Stimulated activated CD4-positive, alpha-beta T cell treated with anti-CD3 and anti-CD28 coated beads, Interleukin-2, amount 100 ng/mL, for 48 hours (primary cell): ENCODE data around the gene PLXDC1.
"Not testable (repeated sequence)": the region's sequence is repeated elsewhere in the genome, so short reads cannot be mapped to it uniquely, and the experiment has no call there.

Source experiments
- DNase-seq, 2 donors: peaks; one replicate each; pipeline ENCODE4 v3.0.0-alpha.2; 2020

PLXDC1 gene

GRCh38 chr17:39057701-39058206 is 93.7 kb downstream of the PLXDC1 start:
- no peak for DNase-seq

GRCh38 chr17:39054111-39054645 is 97.3 kb downstream of the PLXDC1 start:
- DNase-seq: no peak

DNA sequence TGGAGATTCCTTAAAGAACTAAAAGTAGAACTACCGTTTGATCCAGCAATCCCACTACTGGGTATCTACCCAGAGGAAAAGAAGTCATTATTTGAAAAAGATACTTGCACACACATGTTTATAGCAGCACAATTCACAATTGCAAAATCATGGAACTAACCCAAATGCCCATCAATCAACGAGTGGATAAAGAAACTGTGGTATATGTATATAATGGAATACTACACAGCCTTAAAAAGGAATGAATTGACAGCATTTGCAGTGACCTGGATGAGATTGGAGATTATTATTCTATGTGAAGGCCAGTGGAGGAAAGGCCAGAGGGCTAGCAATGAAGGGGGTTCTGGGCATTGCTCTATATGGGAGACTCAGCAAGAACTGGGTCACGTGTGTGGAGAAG is 99.0 kb downstream of the PLXDC1 start:
- DNase-seq: not testable (repeated sequence)

DNA sequence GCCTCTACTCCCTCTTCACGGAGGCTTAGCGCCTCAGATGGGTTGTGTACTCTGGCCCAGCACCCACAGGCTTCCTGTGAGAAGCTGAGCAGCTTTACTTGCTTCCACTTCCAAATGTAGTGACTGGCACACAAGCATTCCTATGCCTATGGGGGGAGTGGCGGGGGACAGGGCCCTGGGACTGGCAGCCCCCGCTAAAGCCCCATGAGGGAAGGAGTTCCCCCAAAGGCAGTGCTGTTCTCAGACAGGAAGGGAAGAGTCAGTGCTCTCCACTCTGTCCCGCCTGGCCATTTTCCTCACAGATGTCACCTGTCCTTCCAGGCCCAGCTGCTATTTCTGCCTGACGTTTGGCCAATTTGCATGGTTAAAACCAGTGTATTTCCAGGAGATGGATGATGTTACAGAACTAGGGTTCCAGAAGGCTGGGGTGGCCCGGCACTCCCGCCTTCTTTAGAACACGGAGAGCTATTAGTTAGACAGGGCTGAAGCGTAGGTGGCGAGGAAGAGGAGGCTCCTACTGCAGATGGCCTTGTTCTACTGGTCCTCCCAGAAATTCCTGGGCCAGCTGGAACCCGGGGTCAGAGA is 100.3 kb downstream of the PLXDC1 start:
- DNase-seq: no peak

- DNase-seq: no peak
Measured at GRCh38 chr17:39045948-39046679, 105.3 kb downstream of the PLXDC1 start.

DNA sequence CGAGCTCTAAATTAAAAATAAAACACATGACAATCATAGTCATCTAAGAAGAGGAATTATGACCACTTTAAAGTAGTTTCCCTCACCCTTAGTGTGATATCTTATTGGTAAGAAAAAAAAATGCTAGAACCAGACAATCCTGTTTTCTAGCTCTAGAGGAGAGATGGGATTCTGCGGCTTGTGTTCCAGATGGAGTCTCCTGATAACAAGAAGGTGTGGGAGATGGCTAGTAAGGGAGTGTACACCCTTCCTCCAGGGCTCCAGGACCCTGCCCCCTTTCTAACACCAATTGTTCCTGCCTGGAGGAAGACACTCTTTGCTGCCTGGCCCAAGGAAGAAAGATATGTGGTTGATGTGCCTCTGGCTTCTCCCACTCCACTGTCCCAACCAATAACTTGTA is 115.4 kb downstream of the PLXDC1 start:
- no peak for DNase-seq

DNA sequence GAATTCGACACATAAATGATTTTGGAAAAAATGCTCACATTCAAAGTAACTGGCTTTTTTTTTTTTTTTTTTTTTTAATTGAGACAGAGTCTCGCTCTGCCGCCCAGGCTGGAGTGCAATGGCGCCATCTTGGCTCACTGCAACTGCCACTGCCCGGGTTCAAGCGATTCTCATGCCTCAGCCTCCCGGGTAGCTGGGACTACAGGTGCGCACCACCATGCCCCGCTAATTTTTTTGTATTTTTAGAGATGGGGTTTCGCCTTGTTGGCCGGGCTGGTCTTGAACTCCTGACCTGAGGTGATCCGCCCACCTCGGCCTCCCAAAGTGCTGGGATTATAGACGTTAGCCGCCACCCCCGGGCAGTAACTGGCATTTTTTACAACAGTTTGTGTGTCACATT is 115.9 kb downstream of the PLXDC1 start:
- not testable (repeated sequence) for DNase-seq

DNA sequence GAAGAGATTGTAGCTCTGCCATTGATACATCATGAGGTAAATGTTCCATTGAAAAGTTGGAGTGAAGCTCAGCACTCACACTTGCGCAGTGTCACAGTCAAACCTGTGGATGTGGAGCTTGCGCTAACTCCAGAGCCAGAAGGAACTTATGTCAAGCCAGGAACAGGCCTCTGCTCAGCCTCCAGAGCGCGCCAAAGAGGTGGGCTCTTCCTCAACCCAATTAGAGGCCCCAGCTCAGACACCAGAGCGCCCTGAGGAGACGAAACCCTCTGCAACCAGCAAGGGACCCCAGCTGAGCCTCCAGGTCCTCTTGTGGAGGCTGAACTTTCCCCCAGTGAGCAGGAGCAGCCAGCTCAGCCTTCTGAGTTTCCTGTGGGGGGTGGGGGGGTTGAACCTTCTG is 122.7 kb downstream of the PLXDC1 start:
- no peak for DNase-seq

- DNase-seq: no peak
Measured at GRCh38 chr17:39027455-39028035, 123.9 kb downstream of the PLXDC1 start.

- DNase-seq: no peak
Measured at GRCh38 chr17:39026980-39027451, 124.4 kb downstream of the PLXDC1 start.

DNA sequence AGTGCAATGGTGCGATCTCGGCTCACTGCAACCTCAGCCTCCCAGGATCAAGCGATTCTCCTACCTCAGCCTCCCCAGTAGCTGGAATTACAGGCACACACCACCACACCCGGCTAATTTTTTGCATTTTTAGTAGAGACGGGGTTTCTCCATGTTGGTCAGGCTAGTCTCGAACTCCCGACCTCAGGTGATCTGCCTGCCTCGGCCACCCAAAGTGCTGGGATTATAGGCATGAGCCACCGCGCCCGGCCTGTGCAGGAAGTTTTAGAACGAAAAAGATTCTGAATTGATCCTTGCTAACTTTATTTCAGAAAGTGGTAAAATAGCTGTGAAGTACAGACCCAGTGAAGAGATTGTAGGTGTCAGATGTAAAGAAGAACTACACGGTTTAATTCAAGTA is 125.1 kb downstream of the PLXDC1 start:
- DNase-seq: not testable (repeated sequence)

GRCh38 chr17:39022924-39023323 is 128.5 kb downstream of the PLXDC1 start:
- DNase-seq: no peak

DNA sequence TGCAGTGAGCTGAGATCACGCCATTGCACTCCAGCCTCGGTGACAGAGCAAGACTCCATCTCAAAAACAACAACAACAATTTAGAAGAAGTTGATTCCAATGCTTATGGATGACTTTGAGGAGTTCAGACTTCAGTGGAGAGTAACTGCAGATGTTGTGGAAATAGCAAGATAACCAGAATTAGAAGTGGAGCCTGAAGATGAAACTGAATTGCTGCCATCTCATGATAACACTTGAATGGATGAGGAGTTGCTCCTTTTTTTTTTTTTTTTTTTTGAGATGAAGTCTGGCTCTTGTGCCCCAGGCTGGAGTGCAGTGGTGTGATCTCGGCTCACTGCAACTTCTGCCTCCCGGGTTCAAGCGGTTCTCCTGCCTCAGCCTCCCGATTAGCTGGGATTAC is 131.4 kb downstream of the PLXDC1 start:
- DNase-seq: not testable (repeated sequence)

DNA sequence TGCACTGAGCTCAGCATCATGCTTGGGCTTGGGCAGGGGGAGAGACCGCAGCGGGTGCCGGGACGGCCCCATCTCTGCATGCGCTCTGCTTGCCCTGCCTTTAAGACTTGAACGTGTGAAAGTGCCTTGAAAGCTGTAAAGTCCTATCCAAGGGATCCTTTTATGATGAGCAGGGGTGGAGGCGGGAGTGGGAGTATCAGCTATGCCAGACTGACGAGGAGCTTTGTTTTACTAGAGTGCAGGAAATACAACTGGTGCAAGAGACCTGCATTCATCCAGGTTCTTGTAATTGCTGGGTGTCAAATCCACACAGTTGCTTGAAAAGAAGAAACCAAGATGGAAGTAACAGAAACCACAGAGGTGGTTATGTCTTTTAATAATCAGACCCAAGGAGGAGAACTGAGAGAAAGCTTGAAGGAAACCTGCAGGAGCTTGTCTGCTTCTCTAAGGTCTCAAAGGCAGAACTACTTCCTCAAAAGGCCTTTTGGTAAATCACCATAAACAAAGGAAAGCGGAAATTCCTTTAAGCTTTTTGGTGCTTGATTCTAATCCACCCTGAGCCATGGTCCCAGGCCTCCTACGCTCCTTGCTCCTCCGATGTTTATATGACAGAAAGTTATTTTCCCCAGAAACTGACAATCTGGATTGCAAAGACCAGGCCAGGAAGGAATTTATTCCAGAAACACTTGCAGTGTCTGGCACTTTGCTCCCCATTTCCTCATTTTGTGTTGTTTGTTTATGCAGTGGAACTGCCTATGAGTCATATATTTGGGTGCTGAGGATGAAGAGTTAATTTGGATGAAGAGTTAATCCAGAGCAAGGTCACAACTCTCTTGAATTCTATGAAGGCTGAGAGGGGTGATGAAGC is 132.9 kb downstream of the PLXDC1 start:
- DNase-seq: peak in 1 of 2 donors; percentile 26

- no peak for DNase-seq
Measured at GRCh38 chr17:39016193-39017153, 135.0 kb downstream of the PLXDC1 start.

- no peak for DNase-seq
Measured at GRCh38 chr17:39015546-39015935, 135.9 kb downstream of the PLXDC1 start.

DNA sequence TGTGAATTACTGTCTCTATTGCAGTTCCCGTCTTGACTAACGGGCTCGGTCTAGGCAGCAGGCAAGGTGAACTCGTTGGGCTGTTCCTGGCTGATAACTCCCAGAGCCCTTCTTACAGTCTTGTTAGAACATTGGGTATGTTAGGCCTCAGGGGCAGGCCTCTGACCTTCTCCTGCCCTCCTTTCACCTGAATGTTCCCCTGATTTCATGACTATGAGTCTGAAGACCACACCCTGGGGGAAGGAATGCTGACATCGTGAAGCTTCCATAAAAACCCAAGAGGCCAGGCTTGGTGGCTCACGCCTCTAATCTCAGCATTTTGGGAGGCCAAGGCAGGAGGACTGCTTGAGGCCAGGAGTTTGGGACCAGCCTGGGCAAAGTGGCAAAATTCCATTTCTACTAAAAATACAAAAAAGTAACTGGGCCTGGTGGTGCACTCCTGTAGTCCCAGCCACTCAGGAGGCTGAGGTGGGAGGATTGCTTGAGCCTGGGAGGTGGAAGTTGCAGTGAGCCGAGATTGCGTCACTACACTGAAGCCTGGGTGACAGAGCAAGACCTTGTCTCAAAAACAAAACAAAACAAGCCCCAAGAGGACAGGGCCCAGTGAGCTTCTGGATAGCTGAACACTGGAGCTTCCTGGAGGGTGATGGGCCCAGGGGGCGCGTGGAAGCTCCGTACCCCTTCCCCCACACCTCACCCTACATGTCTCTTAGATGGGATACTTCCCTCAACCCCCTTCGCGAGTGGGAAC is 136.5 kb downstream of the PLXDC1 start:
- DNase-seq: no peak

- DNase-seq: no peak
Measured at GRCh38 chr17:39014044-39014794, 137.2 kb downstream of the PLXDC1 start.
